GM23338 (cell line): ENCODE data around the gene ATP1B4.

Experiments
- CREB1 ChIP-seq: fragments of 250-450 bp; sonication (Bioruptor Pico); IDR thresholded peaks from 2 replicates; pipeline ENCODE4 v1.5.0; 2020; ENCODE audit warnings: low read depth, mild to moderate bottlenecking, moderate library complexity
- CTCF ChIP-seq, 2 experiments: fragments of 200-600 bp in 1 of 2; sonication (generic) in 1 of 2; conservative IDR thresholded peaks; 2 replicates each; pipeline versions ENCODE4 v1.5.1 to v1.6.1; 2016 to 2017; ENCODE audit warnings: antibody characterized with exemption in 2 of 2, low read depth in 2 of 2, mild to moderate bottlenecking in 2 of 2, moderate library complexity in 1 of 2
- ETS1 ChIP-seq: IDR thresholded peaks from 2 replicates; pipeline ENCODE4 v1.6.1; 2016; ENCODE audit warnings: antibody characterized with exemption
- EZH2 ChIP-seq: fragments of 200-600 bp; sonication (generic); IDR thresholded peaks from one replicate; pipeline ENCODE4 v1.8.0; 2017; ENCODE audit warnings: antibody characterized with exemption, mild to moderate bottlenecking, low read depth; ENCODE audit not compliant: unreplicated experiment
- EZH2phosphoT487 ChIP-seq: fragments of 200-600 bp; sonication (generic); IDR thresholded peaks from one replicate; pipeline ENCODE4 v1.8.1; 2018; ENCODE audit warnings: antibody characterized with exemption; ENCODE audit not compliant: unreplicated experiment
- JUNB ChIP-seq: IDR thresholded peaks from one replicate; pipeline ENCODE4 v1.6.1; 2016; ENCODE audit warnings: antibody characterized with exemption; ENCODE audit not compliant: unreplicated experiment
- NANOG ChIP-seq: IDR thresholded peaks from 2 replicates; pipeline ENCODE4 v1.6.1; 2016; ENCODE audit warnings: antibody characterized with exemption, borderline replicate concordance
- POLR2AphosphoS5 ChIP-seq: IDR thresholded peaks from 2 replicates; pipeline ENCODE4 v1.6.1; 2016; ENCODE audit warnings: antibody characterized with exemption, low read depth
- REST ChIP-seq: IDR thresholded peaks from one replicate; pipeline ENCODE4 v1.6.1; 2018; ENCODE audit warnings: antibody characterized with exemption; ENCODE audit not compliant: unreplicated experiment
- STAT1 ChIP-seq: IDR thresholded peaks from one replicate; pipeline ENCODE4 v1.6.1; 2016; ENCODE audit warnings: antibody characterized with exemption; ENCODE audit not compliant: unreplicated experiment
- ZNF331 ChIP-seq: fragments of 250-450 bp; sonication (Bioruptor Pico); IDR thresholded peaks from 2 replicates; pipeline ENCODE4 v1.5.0; 2020; ENCODE audit warnings: low read depth, mild to moderate bottlenecking, moderate library complexity

- TF ChIP-seq EZH2 (no peak), CTCF (conservative IDR thresholded peaks at IDR 0.05; ENCODE audit: low read depth in 2 of 2) (no peak), EZH2phosphoT487 (no peak), POLR2AphosphoS5 (no peak), REST (no peak), NANOG (no peak), JUNB (no peak), CREB1 (no peak), ZNF331 (CRISPR knock-in tag) (no peak), ETS1 (no peak), STAT1 (no peak)
Observed at GRCh38 chrX:120350450-120351138, 11.3 kb upstream of the ATP1B4 start.
